Type B pancreatic cell (in vitro differentiated cells): ENCODE results near the gene NUDT17. TPM values are rescaled to one million over a fixed set of nuclear protein-coding genes. Genes with fewer than 3 reads are reported as not detected.

Source experiments
- DNase-seq: peaks from one replicate; pipeline ENCODE4 v3.0.0; 2021; ENCODE audit warnings: mixed read lengths; ENCODE audit not compliant: unreplicated experiment; ENCODE audit errors: extremely low spot score
- H3K27ac Mint-ChIP-seq: 2 replicates; pipeline ENCODE4 v1.8.0; 2021; ENCODE audit warnings: mild to moderate bottlenecking, mixed read lengths
- H3K27me3 Mint-ChIP-seq: 2 replicates; pipeline ENCODE4 v1.8.0; 2021; ENCODE audit warnings: mixed read lengths
- H3K36me3 Mint-ChIP-seq: 2 replicates; pipeline ENCODE4 v1.8.0; 2021; ENCODE audit warnings: mixed read lengths
- H3K4me1 Mint-ChIP-seq: one replicate; pipeline ENCODE4 v1.8.0; 2021; ENCODE audit warnings: mixed read lengths; ENCODE audit not compliant: unreplicated experiment
- H3K4me3 Mint-ChIP-seq: 2 replicates; pipeline ENCODE4 v1.8.0; 2021; ENCODE audit warnings: mild to moderate bottlenecking, mixed read lengths
- H3K9me3 Mint-ChIP-seq: 2 replicates; pipeline ENCODE4 v1.8.0; 2021; ENCODE audit warnings: mixed read lengths
- CTCF ChIP-seq: fragments of 200-600 bp; sonication (generic); conservative IDR thresholded peaks from 2 replicates; pipeline ENCODE4 v1.5.0; 2021; ENCODE audit warnings: antibody characterized with exemption, mild to moderate bottlenecking
- total RNA-seq: library from RNA; stranded (reverse); gene quantifications from 2 replicates; pipeline ENCODE4 v1.2.1, GENCODE V29; 2021; ENCODE audit warnings: low replicate concordance

Gene NUDT17
- total RNA-seq, 1 donor from 2014 or later, result 4.0 TPM

- no peak for DNase-seq
- Mint-ChIP-seq H3K4me1 (peaks cover 11% of the 10 kb centered on the region), H3K27me3 (peaks cover 38% of the 10 kb centered on the region), H3K36me3 (no peaks in the 10 kb centered on the region), H3K9me3 (no peaks in the 10 kb centered on the region), H3K4me3 (peak overlapping the region; percentile 86), H3K27ac (no peak overlapping the region)
- no peak for TF ChIP-seq CTCF
Observed at GRCh38 chr1:145886390-145886789, 41.0 kb downstream of the NUDT17 start.

GRCh38 chr1:145886816-145887215 is 41.4 kb downstream of the NUDT17 start:
- H3K4me3 Mint-ChIP-seq, result peak overlapping the region; percentile 83
- H3K9me3 Mint-ChIP-seq, result no peaks in the 10 kb centered on the region
- peaks cover 13% of the 10 kb centered on the region for H3K4me1 Mint-ChIP-seq
- peaks cover 38% of the 10 kb centered on the region for H3K27me3 Mint-ChIP-seq
- no peak for TF ChIP-seq CTCF
- DNase-seq, result no peak
- no peaks in the 10 kb centered on the region for H3K36me3 Mint-ChIP-seq
- no peak overlapping the region for H3K27ac Mint-ChIP-seq

GRCh38 chr1:145887631-145888030 is 42.2 kb downstream of the NUDT17 start:
- H3K4me1 Mint-ChIP-seq, result peaks cover 19% of the 10 kb centered on the region
- no peaks in the 10 kb centered on the region for H3K9me3 Mint-ChIP-seq
- no peaks in the 10 kb centered on the region for H3K36me3 Mint-ChIP-seq
- no peak for DNase-seq
- no peak overlapping the region for H3K27ac Mint-ChIP-seq
- TF ChIP-seq CTCF, result no peak
- H3K4me3 Mint-ChIP-seq, result peak overlapping the region; percentile 40
- H3K27me3 Mint-ChIP-seq, result peaks cover 38% of the 10 kb centered on the region

GRCh38 chr1:145889722-145890121 is 44.3 kb downstream of the NUDT17 start:
- TF ChIP-seq CTCF, result no peak
- H3K4me1 Mint-ChIP-seq, result peaks cover 19% of the 10 kb centered on the region

GRCh38 chr1:145891143-145891542 is 45.7 kb downstream of the NUDT17 start:
- no peak for TF ChIP-seq CTCF
- H3K27me3 Mint-ChIP-seq, result peaks cover 11% of the 10 kb centered on the region
- H3K4me1 Mint-ChIP-seq, result peaks cover 19% of the 10 kb centered on the region
- DNase-seq, result no peak
- no peak overlapping the region for H3K27ac Mint-ChIP-seq
- H3K36me3 Mint-ChIP-seq, result no peaks in the 10 kb centered on the region
- no peaks in the 10 kb centered on the region for H3K9me3 Mint-ChIP-seq
- no peak overlapping the region for H3K4me3 Mint-ChIP-seq

More at GRCh38 chr1:145889722-145890121, 44.3 kb downstream of the NUDT17 start:
- Mint-ChIP-seq H3K9me3 (no peaks in the 10 kb centered on the region), H3K4me3 (no peak overlapping the region), H3K36me3 (no peaks in the 10 kb centered on the region), H3K27me3 (peaks cover 20% of the 10 kb centered on the region), H3K27ac (no peak overlapping the region)
- no peak for DNase-seq
